PFSK-1 (cell line): ENCODE data around the gene CASQ1.

Experiments used
- FOXP2 ChIP-seq: optimal IDR thresholded peaks from 2 replicates; pipeline ENCODE3; 2011; ENCODE audit warnings: borderline replicate concordance, control low read depth, inconsistent platforms; ENCODE audit not compliant: insufficient read depth; ENCODE audit errors: extremely low read length, extremely low read depth
- POLR2AphosphoS5 ChIP-seq: IDR thresholded peaks from 2 replicates; pipeline ENCODE4 v1.6.1; 2012; ENCODE audit warnings: low read depth, mild to moderate bottlenecking, control low read depth, low read length, moderate library complexity
- SIN3A ChIP-seq: IDR thresholded peaks from 2 replicates; pipeline ENCODE4 v1.6.1; 2012; ENCODE audit warnings: mild to moderate bottlenecking, low read length, moderate library complexity, borderline replicate concordance; ENCODE audit not compliant: insufficient read depth
- TAF1 ChIP-seq: IDR thresholded peaks from 2 replicates; pipeline ENCODE4 v1.6.1; 2012; ENCODE audit warnings: low read length, control low read depth, borderline replicate concordance; ENCODE audit not compliant: insufficient read depth
- TF ChIP-seq, protein P1 (sequence below), 2 experiments: IDR thresholded peaks; 2 replicates each; pipeline versions ENCODE4 v1.6.1 to v1.8.0; 2011 to 2012; ENCODE audit warnings: low read depth in 2 of 2, low read length in 2 of 2, control low read depth in 1 of 2, inconsistent platforms in 1 of 2, mild to moderate bottlenecking in 1 of 2, moderate library complexity in 1 of 2; ENCODE audit not compliant: insufficient read depth in 1 of 2

DNA sequence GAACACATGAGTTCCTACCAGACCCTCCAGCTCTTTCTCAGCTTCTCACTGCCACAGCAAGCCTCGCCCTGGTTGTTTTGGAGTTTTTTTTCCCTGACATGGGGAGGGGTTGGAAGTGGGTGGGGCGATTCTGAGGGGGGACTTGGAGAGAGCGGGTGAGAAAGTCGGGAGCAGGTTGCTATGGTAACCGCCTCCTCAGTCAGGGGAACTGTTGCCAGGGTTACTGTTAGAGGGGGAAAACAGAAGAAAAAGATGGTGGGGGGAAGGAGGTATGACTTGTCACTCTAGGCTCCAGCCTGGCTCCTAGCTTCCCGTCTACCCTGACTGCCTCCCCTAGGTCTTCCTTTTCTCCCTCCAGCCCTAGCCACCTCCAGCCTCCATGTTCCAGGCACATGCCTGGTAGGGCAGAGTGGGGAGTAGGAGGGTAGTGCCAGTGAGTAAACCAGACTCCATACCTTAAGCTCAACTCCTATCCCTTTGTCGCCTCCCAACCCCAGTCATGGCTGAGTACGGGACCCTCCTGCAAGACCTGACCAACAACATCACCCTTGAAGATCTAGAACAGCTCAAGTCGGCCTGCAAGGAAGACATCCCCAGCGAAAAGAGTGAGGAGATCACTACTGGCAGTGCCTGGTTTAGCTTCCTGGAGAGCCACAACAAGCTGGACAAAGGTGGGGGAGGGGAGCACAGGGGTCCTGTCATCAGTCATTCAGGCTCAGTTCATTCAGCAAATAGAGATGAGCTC is 20.8 kb downstream of the CASQ1 start:
- TF ChIP-seq, protein P1, sequence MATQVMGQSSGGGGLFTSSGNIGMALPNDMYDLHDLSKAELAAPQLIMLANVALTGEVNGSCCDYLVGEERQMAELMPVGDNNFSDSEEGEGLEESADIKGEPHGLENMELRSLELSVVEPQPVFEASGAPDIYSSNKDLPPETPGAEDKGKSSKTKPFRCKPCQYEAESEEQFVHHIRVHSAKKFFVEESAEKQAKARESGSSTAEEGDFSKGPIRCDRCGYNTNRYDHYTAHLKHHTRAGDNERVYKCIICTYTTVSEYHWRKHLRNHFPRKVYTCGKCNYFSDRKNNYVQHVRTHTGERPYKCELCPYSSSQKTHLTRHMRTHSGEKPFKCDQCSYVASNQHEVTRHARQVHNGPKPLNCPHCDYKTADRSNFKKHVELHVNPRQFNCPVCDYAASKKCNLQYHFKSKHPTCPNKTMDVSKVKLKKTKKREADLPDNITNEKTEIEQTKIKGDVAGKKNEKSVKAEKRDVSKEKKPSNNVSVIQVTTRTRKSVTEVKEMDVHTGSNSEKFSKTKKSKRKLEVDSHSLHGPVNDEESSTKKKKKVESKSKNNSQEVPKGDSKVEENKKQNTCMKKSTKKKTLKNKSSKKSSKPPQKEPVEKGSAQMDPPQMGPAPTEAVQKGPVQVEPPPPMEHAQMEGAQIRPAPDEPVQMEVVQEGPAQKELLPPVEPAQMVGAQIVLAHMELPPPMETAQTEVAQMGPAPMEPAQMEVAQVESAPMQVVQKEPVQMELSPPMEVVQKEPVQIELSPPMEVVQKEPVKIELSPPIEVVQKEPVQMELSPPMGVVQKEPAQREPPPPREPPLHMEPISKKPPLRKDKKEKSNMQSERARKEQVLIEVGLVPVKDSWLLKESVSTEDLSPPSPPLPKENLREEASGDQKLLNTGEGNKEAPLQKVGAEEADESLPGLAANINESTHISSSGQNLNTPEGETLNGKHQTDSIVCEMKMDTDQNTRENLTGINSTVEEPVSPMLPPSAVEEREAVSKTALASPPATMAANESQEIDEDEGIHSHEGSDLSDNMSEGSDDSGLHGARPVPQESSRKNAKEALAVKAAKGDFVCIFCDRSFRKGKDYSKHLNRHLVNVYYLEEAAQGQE (IDR thresholded peaks at IDR 0.05; ENCODE audit: insufficient read depth in 1 of 2, low read depth in 2 of 2, low read length in 2 of 2): no peak
- TF ChIP-seq POLR2AphosphoS5: no peak
- no peak for TF ChIP-seq FOXP2
- no peak for TF ChIP-seq TAF1
- no peak for TF ChIP-seq SIN3A
